HL-60 (cell line): ENCODE data around the gene ADAMTS3.

Experiments
- GABPA ChIP-seq: IDR thresholded peaks from 2 replicates; pipeline ENCODE4 v1.6.1; 2012; ENCODE audit warnings: low read depth
- TF ChIP-seq, protein P1 (sequence below): IDR thresholded peaks from one replicate; pipeline ENCODE4 v1.5.1; 2011; ENCODE audit warnings: low read length, control low read depth, inconsistent platforms; ENCODE audit not compliant: insufficient read depth

DNA sequence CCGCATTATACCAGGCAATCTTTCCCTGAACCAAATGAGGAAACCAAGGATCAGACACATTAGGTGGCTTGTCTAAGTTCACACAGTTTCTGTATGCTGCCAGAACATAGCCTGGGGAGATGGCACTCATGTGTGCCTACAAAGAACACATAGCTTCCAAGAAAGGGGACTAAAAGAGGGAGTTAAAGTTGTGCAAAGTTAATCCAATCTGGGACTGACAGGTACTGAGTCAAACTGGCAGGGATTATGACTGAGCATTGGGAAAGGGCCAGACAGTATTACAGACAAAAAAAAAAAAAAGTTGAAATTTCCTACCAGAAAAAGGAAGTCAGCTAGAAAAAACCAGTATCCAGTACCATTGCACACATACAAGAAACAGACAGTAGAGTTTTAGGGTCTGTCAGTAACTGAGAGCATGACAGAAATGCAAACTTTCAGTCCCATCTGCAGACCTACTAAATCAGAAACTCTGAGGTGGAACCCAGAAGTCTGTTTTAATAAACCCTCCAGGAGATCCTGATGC lies 37.2 kb downstream of the ADAMTS3 start:
- TF ChIP-seq, protein P1, sequence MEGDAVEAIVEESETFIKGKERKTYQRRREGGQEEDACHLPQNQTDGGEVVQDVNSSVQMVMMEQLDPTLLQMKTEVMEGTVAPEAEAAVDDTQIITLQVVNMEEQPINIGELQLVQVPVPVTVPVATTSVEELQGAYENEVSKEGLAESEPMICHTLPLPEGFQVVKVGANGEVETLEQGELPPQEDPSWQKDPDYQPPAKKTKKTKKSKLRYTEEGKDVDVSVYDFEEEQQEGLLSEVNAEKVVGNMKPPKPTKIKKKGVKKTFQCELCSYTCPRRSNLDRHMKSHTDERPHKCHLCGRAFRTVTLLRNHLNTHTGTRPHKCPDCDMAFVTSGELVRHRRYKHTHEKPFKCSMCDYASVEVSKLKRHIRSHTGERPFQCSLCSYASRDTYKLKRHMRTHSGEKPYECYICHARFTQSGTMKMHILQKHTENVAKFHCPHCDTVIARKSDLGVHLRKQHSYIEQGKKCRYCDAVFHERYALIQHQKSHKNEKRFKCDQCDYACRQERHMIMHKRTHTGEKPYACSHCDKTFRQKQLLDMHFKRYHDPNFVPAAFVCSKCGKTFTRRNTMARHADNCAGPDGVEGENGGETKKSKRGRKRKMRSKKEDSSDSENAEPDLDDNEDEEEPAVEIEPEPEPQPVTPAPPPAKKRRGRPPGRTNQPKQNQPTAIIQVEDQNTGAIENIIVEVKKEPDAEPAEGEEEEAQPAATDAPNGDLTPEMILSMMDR: no peak
- no peak for TF ChIP-seq GABPA
